ENCODE data around the gene C16orf92.

The C16orf92 gene

GRCh38 chr16:29985271-29985811, 37.7 kb upstream of the C16orf92 start:
- TF ChIP-seq, protein P1, sequence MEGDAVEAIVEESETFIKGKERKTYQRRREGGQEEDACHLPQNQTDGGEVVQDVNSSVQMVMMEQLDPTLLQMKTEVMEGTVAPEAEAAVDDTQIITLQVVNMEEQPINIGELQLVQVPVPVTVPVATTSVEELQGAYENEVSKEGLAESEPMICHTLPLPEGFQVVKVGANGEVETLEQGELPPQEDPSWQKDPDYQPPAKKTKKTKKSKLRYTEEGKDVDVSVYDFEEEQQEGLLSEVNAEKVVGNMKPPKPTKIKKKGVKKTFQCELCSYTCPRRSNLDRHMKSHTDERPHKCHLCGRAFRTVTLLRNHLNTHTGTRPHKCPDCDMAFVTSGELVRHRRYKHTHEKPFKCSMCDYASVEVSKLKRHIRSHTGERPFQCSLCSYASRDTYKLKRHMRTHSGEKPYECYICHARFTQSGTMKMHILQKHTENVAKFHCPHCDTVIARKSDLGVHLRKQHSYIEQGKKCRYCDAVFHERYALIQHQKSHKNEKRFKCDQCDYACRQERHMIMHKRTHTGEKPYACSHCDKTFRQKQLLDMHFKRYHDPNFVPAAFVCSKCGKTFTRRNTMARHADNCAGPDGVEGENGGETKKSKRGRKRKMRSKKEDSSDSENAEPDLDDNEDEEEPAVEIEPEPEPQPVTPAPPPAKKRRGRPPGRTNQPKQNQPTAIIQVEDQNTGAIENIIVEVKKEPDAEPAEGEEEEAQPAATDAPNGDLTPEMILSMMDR (IDR thresholded peaks at IDR 0.05; ENCODE audit: low read depth, low read length): no peak
- DNase-seq (ENCODE audit: extremely low read depth, low read depth): no peak

DNA sequence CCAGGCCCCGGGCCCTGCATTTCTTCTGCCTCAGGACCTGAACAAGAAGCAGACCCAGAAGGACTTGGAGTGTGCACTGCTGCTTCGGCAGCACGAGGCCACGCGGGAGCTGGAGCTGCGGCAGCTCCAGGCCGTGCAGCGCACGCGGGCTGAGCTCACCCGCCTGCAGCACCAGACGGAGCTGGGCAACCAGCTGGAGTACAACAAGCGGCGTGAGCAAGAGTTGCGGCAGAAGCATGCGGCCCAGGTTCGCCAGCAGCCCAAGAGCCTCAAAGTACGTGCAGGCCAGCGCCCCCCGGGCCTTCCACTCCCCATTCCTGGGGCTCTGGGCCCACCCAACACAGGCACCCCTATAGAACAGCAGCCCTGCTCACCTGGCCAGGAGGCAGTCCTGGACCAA, 36.8 kb upstream of the C16orf92 start:
- DNase-seq (ENCODE audit: extremely low read depth, low read depth): no peak
- TF ChIP-seq, protein P1 (IDR thresholded peaks at IDR 0.05; ENCODE audit: low read depth, low read length): no peak

DNA sequence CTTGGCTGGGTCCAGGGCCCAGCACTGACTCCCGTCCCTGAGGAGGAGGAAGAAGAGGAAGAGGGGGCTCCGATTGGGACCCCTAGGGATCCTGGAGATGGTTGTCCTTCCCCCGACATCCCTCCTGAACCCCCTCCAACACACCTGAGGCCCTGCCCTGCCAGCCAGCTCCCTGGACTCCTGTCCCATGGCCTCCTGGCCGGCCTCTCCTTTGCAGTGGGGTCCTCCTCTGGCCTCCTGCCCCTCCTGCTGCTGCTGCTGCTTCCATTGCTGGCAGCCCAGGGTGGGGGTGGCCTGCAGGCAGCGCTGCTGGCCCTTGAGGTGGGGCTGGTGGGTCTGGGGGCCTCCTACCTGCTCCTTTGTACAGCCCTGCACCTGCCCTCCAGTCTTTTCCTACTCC, 36.1 kb upstream of the C16orf92 start:
- no peak for DNase-seq (ENCODE audit: extremely low read depth, low read depth)
- TF ChIP-seq, protein P1 (IDR thresholded peaks at IDR 0.05; ENCODE audit: low read depth, low read length): no peak

- TF ChIP-seq, protein P1 (IDR thresholded peaks at IDR 0.05; ENCODE audit: low read depth, low read length): no peak
- DNase-seq (ENCODE audit: extremely low read depth, low read depth): no peak
Measured at GRCh38 chr16:29987371-29988085, 35.5 kb upstream of the C16orf92 start.

DNA sequence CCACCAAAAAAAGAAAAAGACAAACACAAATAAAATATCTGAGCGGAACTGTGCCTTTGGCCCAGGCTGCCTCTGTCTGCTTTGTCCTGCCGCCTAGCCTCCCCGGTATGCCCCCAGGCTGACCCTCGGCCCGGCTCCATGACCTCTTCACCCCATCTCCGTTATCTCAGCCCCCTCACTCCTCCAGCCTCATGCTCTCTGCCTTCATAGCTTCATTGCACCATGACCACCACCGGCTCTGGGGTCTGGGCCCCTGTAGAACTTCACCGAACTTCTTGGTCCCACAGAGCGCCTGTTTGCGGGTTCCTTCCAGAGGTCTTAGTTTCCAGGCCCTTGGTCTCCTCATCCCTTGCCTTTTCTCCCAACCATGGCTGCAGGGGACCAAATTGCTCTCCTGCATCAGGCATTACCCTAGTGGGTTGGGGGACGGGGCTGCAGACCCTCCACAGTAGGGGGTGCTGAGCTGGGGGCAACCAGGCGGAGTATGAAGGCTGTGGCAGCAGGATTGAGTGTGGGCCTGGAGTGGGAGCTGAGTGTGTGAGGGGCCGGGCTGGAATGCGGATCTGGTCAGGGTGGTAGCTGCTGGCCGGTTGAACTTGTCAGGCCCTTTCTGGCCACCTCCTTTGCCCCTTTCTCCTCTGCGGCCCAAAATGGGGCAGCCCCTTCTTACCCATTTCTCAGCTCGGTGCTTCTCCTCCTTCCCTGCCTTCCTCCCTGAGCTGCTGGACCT, 34.5 kb upstream of the C16orf92 start:
- TF ChIP-seq, protein P1 (IDR thresholded peaks at IDR 0.05; ENCODE audit: low read depth, low read length): no peak
- DNase-seq (ENCODE audit: extremely low read depth, low read depth): no peak

GRCh38 chr16:29989111-29989858, 33.7 kb upstream of the C16orf92 start:
- TF ChIP-seq, protein P1 (IDR thresholded peaks at IDR 0.05; ENCODE audit: low read depth, low read length): no peak
- no peak for DNase-seq (ENCODE audit: extremely low read depth, low read depth)
